Stimulated activated naive CD8-positive, alpha-beta T cell treated with anti-CD3 and anti-CD28 coated beads, Interleukin-15, Interleukin-2, amounts not matched to agents 100 ng/mL and 50 ng/mL, for 24 hours (primary cell): ENCODE data around the gene KRT6C.
"Not testable (repeated sequence)": the region's sequence is repeated elsewhere in the genome, so short reads cannot be mapped to it uniquely, and the experiment has no call there.

Experiments
- H3K27ac Mint-ChIP-seq: one replicate; pipeline ENCODE4 v1.8.0; 2021; ENCODE audit warnings: mild to moderate bottlenecking, mixed read lengths
- H3K27me3 Mint-ChIP-seq: one replicate; pipeline ENCODE4 v1.8.0; 2021; ENCODE audit warnings: mixed read lengths
- H3K36me3 Mint-ChIP-seq: one replicate; pipeline ENCODE4 v1.8.0; 2021; ENCODE audit warnings: low read depth, mixed read lengths
- H3K4me1 Mint-ChIP-seq: one replicate; pipeline ENCODE4 v1.8.0; 2021; ENCODE audit warnings: low read depth, mixed read lengths
- H3K4me3 Mint-ChIP-seq: one replicate; pipeline ENCODE4 v1.8.0; 2021; ENCODE audit warnings: mild to moderate bottlenecking, mixed read lengths
- H3K9me3 Mint-ChIP-seq: one replicate; pipeline ENCODE4 v1.8.0; 2021; ENCODE audit warnings: mixed read lengths

Gene KRT6C

DNA sequence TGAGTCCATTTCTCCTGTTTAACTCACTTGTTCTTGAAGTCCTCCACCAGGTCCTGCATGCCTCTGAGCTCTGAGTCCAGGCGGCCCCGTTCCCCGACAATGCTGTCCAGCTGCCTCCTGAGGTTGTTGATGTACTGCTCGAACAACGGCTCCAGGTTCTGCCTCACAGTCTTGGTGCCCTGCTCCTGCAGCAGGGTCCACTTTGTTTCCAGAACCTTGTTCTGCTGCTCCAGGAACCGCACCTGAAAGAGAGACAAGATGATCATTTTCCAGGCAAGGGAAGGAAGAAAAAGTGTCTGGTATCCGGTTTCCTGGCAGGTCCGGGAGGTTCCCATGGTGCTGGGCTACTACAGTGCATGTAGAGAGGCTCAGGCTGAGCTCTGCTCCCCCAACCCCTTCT, 17.9 kb upstream of the KRT6C start:
- not testable (repeated sequence) for H3K27ac Mint-ChIP-seq, H3K4me3 Mint-ChIP-seq, H3K36me3 Mint-ChIP-seq, H3K9me3 Mint-ChIP-seq, H3K4me1 Mint-ChIP-seq
- H3K27me3 Mint-ChIP-seq, result peaks cover 24% of the 10 kb centered on the region

DNA sequence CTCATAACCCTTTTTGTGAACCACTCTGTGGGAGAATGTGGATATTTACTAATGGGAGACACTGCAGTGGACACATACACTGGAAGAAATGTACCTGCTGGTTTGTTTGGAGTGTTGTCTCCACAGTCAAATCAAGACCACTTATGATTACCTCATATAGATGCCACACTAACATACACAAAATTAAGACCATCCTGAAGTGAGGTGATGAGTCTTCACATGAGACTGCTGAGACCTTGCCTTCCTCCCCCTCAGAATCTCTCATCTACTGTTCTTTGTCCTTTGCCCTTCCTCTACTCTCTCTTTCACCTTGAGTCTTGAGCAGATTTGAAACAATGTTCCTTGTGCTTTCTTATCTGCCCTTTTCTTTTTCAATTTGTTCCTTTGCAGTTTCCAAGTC, 15.1 kb upstream of the KRT6C start:
- Mint-ChIP-seq H3K27me3 (peaks cover 44% of the 10 kb centered on the region), H3K4me1 (no peaks in the 10 kb centered on the region), H3K9me3 (peaks cover 9% of the 10 kb centered on the region), H3K36me3 (peaks cover 4% of the 10 kb centered on the region), H3K27ac (no peak overlapping the region), H3K4me3 (no peak overlapping the region)

DNA sequence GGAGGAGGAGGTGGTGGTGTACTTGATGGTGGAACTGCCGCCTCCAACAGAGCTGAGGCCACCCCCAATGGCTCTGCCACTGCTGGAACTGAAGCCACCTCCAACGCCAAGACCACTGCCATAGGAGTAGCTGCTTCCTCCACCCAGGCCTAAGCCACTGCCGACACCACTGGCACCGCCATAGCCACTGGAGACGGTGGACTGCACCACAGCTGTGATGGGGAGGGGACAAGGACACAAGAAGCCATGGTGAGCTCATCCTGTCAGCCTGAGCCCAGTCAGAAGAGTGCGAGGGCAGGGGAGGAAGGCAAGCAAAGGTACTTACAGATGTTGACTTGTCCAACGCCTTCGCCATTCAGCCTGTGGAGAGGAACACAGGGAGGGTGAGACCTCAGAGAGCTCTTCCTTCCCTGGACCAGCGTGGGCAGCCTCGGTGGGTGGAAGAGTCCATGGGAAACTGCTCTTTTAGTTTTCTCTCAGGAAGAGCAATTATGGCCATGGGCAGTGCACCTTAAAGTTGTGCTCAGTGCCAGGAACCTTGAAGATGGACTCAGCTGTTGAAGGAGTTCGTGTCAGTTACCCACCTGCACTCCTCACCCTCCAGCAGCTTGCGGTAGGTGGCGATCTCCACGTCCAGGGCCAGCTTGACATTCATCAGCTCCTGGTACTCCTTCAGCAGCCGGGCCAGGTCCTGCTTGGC, 14.3 kb upstream of the KRT6C start:
- not testable (repeated sequence) for H3K36me3 Mint-ChIP-seq, H3K4me1 Mint-ChIP-seq, H3K4me3 Mint-ChIP-seq, H3K27ac Mint-ChIP-seq, H3K9me3 Mint-ChIP-seq
- peaks cover 52% of the 10 kb centered on the region for H3K27me3 Mint-ChIP-seq

DNA sequence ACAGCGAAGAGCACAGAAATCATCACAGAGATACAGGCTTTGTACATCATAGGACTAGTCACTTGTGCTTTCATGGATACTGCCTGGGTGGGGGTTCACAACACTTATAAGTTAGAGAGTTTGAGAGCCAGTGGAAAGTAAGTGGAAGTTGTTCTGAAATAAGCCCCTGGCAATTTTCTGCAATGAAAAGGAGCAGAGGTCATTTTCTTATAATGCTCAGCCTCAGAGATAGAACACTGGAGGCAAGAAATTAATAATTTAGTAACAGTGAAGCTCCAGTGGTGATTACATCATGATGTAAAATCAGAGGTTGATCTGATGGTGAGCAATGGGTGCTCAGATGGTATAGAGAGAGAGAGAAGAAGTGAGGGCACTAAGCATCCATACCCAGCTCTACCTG, 13.6 kb upstream of the KRT6C start:
- H3K27ac Mint-ChIP-seq, result no peak overlapping the region
- peaks cover 4% of the 10 kb centered on the region for H3K36me3 Mint-ChIP-seq
- no peaks in the 10 kb centered on the region for H3K4me1 Mint-ChIP-seq
- peaks cover 57% of the 10 kb centered on the region for H3K27me3 Mint-ChIP-seq
- H3K9me3 Mint-ChIP-seq, result peaks cover 9% of the 10 kb centered on the region
- no peak overlapping the region for H3K4me3 Mint-ChIP-seq

DNA sequence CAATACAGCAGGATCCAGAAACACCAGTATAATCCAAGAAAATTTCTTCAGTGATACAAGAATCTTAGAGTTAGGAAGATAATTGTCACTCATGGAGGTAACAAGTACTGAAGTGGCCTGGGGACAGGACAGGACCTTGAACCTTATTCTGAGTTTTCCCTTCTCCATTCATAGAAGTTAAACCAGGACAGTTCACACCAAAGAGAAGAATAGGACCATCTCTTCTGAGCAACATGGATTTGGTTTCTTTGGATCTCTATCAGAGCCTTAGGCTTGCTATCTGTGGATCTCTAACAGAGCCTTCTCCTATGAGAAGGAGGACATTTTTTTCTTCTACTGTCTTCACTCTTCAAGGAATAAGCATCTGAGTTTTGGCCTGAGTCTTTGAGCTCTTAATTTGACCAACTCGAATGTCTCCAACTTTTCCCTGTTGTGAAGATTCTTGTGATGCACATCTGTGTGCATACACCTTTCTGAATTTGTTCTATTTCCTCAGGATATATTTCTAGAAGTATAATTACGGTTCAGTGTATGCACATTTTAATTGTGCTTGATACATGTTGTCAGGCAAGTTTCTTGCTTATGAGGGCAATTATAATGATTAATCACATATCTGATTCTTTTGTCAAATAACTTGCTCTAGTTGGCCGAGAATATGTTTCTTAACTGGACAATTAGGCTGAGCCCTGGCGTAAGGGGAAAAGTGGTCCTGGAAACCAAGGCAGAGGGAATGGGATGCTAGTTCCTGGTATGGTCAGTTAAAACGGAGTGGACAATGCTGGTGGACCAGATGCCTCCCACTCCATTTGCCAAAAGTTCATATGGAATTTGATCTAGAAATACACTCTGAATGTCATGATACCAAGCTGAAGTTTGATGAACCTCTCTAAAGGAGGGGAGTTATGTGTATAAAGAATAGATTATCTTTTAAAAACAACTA, 12.8 kb upstream of the KRT6C start:
- Mint-ChIP-seq H3K4me3 (no peak overlapping the region), H3K27ac (no peak overlapping the region), H3K36me3 (peaks cover 4% of the 10 kb centered on the region), H3K4me1 (no peaks in the 10 kb centered on the region), H3K9me3 (peaks cover 9% of the 10 kb centered on the region), H3K27me3 (peaks cover 52% of the 10 kb centered on the region)

DNA sequence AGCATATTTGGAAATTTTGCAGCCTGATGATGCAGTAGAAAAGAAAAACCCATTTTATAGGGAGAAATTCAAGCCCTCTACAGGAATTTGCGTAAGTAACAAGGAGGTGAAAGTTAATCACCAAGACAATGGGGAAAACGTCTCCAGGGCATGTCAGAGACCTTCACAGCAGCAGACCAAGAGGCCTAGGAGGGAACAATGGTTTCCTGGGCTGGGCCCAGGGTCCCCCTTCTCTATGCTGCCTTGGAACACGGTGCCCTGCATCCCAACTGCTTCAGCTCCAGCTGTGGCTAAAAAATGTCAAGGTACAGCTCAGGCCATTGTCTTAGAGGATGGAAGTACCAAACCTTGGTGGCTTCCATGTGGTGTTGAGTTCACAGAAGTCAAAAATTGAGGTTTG, 6.5 kb upstream of the KRT6C start:
- Mint-ChIP-seq H3K9me3 (peaks cover 4% of the 10 kb centered on the region), H3K27me3 (peaks cover 29% of the 10 kb centered on the region), H3K4me1 (no peaks in the 10 kb centered on the region), H3K27ac (no peak overlapping the region), H3K36me3 (peaks cover 3% of the 10 kb centered on the region), H3K4me3 (no peak overlapping the region)

DNA sequence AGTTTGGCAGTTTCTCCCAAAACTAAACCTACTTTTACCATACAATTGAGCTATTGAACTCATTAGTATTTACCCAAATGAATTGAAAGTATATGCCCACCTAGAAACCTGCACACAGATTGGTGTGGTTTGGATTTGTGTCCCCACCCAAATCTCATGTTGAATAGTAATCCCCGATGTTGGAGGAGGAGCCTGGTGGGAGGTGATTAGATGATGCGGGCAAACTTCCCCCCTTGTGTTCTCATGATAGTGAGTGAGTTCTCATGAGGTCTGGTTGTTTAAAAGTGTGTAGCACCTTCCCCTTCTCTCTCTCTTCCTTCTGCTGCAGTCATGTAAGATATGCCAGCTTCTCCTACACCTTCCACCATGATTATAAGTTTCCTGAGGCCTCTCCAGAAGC, 4.0 kb upstream of the KRT6C start:
- H3K4me1 Mint-ChIP-seq, result no peaks in the 10 kb centered on the region
- no peak overlapping the region for H3K27ac Mint-ChIP-seq
- H3K9me3 Mint-ChIP-seq, result no peaks in the 10 kb centered on the region
- H3K4me3 Mint-ChIP-seq, result no peak overlapping the region
- peaks cover 11% of the 10 kb centered on the region for H3K27me3 Mint-ChIP-seq
- no peaks in the 10 kb centered on the region for H3K36me3 Mint-ChIP-seq

DNA sequence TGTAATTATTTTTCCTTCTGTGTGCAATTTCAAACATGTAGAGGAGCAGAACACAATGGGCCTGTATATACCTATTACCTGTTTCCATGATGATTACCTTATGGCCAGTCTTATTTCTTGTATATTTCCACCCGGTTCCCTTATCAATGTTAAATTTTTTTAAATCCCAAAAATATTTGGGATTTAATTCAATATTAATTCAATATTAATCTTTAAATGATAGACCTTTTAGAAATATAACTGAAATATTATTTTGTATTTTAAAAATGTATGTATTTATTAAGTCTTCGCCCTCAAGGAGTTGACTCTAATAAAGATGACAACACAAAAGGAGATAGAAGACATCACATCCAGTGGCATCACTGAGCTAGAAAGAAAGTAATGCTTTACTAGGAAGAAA, 607 bp upstream of the KRT6C start:
- Mint-ChIP-seq H3K27ac (no peak overlapping the region), H3K9me3 (no peaks in the 10 kb centered on the region), H3K4me1 (no peaks in the 10 kb centered on the region), H3K4me3 (no peak overlapping the region), H3K36me3 (no peaks in the 10 kb centered on the region), H3K27me3 (peaks cover 9% of the 10 kb centered on the region)

DNA sequence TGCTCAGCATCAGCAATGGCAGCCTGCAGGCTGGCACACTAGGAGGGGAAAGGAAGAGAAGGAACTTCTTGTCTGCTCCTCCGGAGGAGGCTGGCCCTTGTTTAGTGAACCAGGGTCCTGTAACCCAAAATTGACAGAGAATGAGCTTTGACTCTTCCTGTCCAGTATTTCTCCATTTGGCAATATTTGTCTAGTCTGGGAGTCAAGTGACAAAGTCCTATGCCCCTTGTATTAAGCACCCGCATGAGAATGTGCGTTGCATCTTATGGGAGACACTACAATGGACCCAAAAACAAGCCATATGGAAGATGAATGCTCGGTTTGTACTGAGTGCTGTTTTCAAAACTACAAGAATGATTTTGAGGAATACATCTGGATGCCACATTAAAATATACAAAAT, 3.8 kb downstream of the KRT6C start:
- peaks cover 12% of the 10 kb centered on the region for H3K27me3 Mint-ChIP-seq
- no peak overlapping the region for H3K27ac Mint-ChIP-seq
- no peaks in the 10 kb centered on the region for H3K36me3 Mint-ChIP-seq
- H3K4me3 Mint-ChIP-seq, result no peak overlapping the region
- no peaks in the 10 kb centered on the region for H3K9me3 Mint-ChIP-seq
- no peaks in the 10 kb centered on the region for H3K4me1 Mint-ChIP-seq

DNA sequence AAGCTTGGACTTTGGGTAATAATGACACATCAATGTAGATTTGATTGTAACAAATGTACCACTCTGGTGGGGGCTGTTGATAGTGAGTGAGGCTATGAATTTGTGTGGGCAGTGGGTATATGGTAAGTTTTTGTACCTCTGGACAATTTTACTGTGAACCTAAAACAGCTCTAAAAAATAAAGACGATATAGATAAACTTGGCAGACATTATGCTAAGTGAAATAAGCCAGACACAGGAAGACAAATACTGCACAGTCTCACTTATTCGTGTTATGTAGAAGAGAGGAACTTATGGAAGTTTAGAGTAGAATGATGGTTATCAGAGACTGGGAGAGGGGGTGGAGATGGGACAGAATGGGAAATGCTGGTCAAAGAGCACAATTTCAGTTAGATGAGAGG, 8.7 kb downstream of the KRT6C start:
- Mint-ChIP-seq H3K9me3 (no peaks in the 10 kb centered on the region), H3K27ac (no peak overlapping the region), H3K36me3 (no peaks in the 10 kb centered on the region), H3K27me3 (peaks cover 17% of the 10 kb centered on the region), H3K4me3 (no peak overlapping the region), H3K4me1 (no peaks in the 10 kb centered on the region)

DNA sequence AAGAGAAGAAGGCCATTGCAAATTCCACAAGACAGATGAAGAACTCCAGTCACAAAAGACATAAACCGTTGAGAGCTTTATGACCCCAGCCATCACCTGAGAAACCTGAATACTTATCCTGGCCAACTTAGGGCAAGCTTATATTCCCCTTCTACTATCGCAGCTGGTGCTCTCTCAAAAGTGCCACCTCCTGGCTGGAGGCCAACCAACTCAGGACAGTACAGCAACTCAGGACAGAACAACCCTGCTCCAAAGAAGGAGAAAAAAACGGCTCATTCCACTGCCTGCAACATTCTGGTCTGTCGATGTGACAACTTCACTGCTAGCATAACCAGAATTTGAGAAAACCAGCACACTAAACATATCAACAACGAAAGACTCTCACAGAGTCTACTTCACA, 11.9 kb downstream of the KRT6C start:
- H3K27ac Mint-ChIP-seq, result no peak overlapping the region
- no peak overlapping the region for H3K4me3 Mint-ChIP-seq
- H3K9me3 Mint-ChIP-seq, result no peaks in the 10 kb centered on the region
- H3K27me3 Mint-ChIP-seq, result peaks cover 23% of the 10 kb centered on the region
- H3K36me3 Mint-ChIP-seq, result no peaks in the 10 kb centered on the region
- H3K4me1 Mint-ChIP-seq, result no peaks in the 10 kb centered on the region

DNA sequence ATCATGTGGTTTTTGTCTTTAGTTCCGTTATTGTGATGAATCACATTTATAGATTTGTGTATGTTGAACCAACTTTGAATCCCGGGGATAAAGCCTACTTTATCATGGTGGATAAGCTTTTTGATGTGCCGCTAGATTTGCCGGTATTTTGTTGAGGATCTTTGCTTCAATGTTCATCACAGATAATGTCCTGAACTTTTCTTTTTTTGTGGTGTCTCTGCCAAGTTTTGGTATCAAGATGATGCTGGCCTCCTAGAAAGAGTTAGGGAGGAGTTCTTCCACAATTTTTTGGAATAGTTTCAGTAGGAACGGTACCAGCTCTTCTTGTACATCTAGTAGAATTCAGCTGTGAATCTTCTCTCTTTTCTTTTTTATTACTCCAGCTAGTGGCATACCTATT, 14.7 kb downstream of the KRT6C start:
- H3K27me3 Mint-ChIP-seq, result peaks cover 19% of the 10 kb centered on the region
- no peak overlapping the region for H3K4me3 Mint-ChIP-seq
- H3K27ac Mint-ChIP-seq, result no peak overlapping the region
- no peaks in the 10 kb centered on the region for H3K9me3 Mint-ChIP-seq
- H3K36me3 Mint-ChIP-seq, result no peaks in the 10 kb centered on the region
- peaks cover 5% of the 10 kb centered on the region for H3K4me1 Mint-ChIP-seq

DNA sequence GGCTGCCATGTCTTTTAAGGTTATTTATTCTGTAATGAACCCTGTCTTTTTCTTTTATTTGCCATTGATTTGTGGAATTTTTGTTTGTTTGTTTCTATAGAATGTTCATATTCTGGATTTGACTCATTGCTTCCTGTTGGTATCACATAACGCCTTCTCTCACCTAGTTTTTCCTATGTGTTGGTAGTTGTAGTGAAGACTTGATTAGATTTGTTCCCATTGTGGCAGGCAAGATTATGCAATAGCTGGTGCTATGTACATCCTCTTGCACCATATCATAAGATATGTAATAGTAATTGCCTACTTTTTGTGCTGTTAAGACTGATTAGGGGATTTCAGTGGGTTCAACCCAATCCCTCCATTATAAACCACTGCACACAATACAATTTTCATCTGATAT, 17.8 kb downstream of the KRT6C start:
- no peaks in the 10 kb centered on the region for H3K9me3 Mint-ChIP-seq
- H3K36me3 Mint-ChIP-seq, result no peaks in the 10 kb centered on the region
- peaks cover 14% of the 10 kb centered on the region for H3K27me3 Mint-ChIP-seq
- no peak overlapping the region for H3K4me3 Mint-ChIP-seq
- peaks cover 5% of the 10 kb centered on the region for H3K4me1 Mint-ChIP-seq
- no peak overlapping the region for H3K27ac Mint-ChIP-seq

DNA sequence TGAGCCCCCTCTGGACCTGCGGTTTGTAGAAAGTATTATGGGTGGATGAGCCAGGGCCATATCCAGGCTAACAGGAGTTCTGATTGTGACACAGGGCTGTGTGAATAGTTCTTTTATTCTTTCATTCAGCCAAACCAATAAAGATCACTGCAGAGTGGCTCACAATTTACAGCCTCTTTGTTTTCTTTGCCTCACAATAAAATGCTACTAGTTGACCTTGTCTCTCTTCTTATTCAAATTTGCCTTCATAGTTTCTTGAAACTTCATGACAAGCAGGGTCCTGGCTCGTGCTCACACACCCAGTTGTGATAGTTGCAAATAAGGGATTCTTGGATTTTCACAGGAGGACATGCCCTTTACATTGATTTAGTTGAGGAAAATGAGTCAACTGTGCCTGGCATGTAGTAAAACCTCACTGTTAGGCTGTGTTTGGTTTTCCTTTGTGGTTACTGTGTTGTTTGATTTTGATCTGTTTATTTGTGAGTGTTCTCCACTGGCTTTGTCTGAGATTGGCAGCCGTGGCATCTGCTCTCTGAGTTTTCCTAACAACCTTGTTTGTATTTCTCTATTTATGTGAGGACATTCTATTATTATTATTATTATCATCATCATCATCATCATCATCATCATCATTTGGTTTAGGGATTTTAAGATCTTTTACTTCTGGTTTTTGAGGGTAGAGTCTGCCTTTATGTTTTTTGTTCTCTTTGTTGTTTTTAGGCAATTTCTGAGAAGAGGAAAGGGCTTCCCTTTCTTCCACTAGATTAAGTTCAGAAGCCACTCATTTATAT, 19.0 kb downstream of the KRT6C start:
- no peaks in the 10 kb centered on the region for H3K36me3 Mint-ChIP-seq
- no peaks in the 10 kb centered on the region for H3K9me3 Mint-ChIP-seq
- H3K27me3 Mint-ChIP-seq, result peaks cover 9% of the 10 kb centered on the region
- H3K27ac Mint-ChIP-seq, result no peak overlapping the region
- H3K4me1 Mint-ChIP-seq, result peaks cover 5% of the 10 kb centered on the region
- H3K4me3 Mint-ChIP-seq, result no peak overlapping the region

DNA sequence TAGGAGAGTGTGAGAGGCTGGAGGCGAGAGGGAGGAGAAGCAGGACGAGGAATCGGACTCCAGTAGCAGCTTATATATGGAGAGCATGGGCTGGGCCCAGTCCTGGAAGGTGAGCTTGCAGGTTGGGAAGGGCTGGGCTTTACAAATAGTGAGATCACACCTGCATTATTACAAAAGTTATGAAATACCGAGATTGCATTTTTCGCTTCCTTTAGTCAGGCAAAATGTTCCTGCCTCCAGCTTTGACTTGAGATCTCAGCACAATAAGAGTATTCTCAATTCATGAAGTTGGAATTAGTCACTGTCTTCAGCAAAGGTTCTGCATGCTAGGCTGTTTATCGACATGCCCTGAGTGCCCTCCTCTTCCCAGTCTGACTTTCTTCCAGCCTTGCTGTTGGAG, 21.5 kb downstream of the KRT6C start, which contains the start of gene KRT6B:
Gene KRT6B, minus strand, starts transcription at position 46 of the 400 bp plus-strand sequence. CDS start 68 bp downstream, outside the sequence.
- no peak within 1 kb of the TSS for H3K4me3 Mint-ChIP-seq
- no peak within 1 kb of the TSS for H3K27ac Mint-ChIP-seq
- H3K36me3 Mint-ChIP-seq, result no peaks in the 10 kb centered on the region
- peaks cover 5% of the 10 kb centered on the region for H3K4me1 Mint-ChIP-seq
- no peaks in the 10 kb centered on the region for H3K27me3 Mint-ChIP-seq
- no peaks in the 10 kb centered on the region for H3K9me3 Mint-ChIP-seq
